Activated naive CD4-positive, alpha-beta T cell treated with Interleukin-2 at 50 U/mL for 16 hours (primary cell): ENCODE data around the gene RGL1.

ENCODE experiments used
- DNase-seq: peaks from one replicate; pipeline ENCODE4 v3.0.0-alpha.2; 2020

RGL1 gene

DNA sequence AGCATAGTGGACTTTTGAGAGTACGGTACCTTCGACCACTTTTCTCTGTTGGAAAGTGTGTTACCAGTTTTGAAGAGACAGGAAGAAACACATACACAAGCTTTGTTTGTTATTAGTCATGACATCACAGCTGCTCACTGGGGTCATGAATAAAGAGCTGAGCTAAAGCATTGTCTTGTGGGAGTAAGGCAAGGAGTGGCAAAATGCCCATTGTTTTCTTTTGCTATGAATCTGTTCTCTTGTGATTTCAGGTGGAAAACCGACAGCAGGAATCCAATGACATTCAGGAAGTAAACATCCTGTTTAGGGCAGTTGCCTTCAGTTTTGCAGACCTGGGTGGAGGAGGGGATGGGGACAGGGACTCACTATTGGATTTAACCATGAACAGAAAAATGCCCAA is 66.2 kb downstream of the RGL1 start:
- DNase-seq, result no peak

DNA sequence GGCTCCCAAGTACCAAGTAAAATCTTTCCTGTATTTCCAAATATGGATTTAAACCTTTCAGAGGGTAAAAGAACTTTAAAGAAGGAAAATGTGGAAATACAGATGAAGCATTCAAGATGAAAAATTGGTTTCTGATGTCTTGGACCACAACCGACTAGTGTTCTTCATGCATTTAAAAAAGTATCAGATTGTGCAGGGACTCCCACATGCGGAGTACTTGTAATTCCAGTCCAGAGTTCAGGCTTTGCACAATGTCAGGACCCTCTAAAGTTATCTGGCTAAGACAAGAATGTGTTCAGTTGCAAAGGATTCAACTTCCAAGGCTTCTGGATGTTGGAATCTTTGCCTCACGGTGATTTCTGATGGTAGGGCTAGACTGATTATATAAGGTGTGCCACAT is 66.7 kb downstream of the RGL1 start:
- DNase-seq, result no peak

GRCh38 chr1:183872403-183872802 is 67.5 kb downstream of the RGL1 start:
- DNase-seq, result no peak

DNA sequence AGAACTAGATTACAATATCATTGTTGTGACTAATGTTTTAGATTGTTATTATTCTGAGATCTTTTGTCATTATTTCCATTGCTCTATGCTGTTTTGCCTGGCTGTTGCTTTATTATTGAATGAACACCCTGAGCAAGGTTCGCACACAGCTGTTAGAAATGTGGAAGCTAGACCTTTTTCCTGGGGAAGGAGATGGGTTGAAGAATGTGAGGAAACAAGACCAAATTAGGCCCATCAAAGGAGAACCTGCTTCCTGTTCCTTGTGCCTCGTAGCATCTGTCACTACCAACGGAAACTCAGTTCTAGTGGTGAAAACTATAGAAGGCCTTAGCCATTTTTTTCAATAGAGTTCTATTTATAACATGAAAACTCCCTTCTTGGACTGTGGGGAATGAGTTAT is 68.7 kb downstream of the RGL1 start:
- DNase-seq, result no peak

DNA sequence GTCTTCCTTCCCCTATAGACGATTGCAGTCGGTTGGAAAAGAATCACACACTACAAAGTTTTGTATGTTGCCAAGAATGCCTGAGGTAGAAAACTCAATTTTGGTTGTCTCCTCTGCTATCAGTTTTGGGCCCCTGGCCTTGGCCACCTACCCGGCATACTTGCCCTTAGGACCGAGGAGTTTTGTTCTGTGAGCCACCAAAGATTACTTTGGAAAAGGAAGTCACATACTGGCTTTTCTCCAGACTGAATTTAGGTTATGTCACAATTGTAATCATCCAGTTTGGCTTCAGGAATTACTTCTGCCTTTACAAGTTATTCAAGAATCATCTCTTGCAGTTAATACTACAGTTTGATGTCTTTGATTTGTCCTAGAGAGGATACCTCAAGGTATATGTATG is 71.4 kb downstream of the RGL1 start:
- no peak for DNase-seq

- DNase-seq, result no peak
Measured at GRCh38 chr1:183877053-183877720, 72.3 kb downstream of the RGL1 start.

- DNase-seq, result no peak
Measured at GRCh38 chr1:183879494-183879893, 74.6 kb downstream of the RGL1 start.

GRCh38 chr1:183879966-183880365 is 75.0 kb downstream of the RGL1 start:
- no peak for DNase-seq

DNA sequence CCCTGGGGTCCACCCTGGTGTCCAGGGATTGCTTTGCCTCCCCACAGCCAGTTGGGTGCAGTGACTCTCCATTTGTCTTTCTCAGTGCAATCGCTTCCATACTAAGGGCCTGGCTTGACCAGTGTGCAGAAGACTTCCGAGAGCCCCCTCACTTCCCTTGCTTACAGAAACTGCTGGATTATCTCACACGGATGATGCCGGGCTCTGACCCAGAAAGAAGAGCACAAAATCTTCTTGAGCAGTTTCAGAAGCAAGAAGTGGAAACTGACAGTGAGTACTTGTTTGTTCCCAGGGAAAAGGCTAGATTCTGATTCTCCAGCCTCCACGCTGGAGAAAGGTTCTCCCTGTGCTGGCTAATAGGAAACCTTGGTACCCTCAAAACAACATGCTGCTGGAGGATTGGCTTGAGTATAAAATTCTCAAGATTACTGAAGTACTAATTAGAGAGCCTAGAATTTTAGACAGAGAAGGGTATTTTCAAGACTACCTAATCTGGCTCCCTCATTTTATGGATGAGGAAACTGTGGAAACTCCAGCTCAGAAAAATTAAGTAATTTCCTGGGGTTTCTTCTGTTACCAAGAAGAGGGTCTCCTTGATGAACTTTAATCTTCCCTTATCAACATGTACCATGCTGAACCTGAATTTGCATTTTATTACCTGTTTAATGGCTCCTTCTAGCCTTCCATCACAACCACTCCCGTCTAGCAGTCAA is 75.8 kb downstream of the RGL1 start:
- DNase-seq, result no peak

GRCh38 chr1:183881387-183882131 is 76.6 kb downstream of the RGL1 start:
- no peak for DNase-seq

DNA sequence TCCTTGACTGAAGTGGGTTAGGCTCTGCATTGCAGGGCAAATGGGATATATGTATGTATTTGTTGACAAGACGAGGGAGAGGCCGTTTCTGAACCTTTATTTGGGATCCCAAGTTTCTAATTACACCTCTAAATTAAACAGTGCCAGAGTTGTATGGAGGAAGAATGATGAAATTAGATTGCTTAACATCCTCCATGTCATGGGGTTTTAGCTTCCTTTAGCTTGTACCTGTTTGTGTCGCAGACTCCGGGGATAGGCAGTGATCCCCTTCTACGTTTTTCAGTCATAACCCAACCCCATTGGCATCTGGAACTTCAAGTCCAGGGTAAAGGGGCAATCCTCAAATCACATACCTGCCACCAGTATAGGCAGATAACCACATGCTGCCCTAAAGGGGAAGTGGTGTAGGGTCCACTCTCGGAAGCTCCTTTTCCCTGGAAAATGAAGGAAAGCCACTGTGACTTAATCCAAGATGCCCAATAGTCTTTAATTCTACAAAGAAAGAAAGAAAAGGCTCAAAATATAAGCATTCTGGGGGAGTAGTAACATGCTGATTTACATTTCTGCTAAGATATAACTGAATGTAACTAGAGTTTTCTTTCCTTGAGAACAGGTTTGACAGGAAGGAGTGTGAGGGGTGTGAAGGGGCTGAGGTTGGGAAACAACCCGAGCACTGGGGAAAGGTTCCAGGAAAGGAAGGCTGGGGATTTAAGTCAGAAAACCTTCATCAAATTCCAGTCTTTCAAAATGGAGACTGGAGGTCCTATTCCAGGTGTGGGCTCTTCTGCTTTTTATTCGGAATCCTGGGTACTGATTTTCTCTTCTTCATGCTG is 77.6 kb downstream of the RGL1 start:
- no peak for DNase-seq

GRCh38 chr1:183883623-183884022 is 78.7 kb downstream of the RGL1 start:
- DNase-seq, result no peak

DNA sequence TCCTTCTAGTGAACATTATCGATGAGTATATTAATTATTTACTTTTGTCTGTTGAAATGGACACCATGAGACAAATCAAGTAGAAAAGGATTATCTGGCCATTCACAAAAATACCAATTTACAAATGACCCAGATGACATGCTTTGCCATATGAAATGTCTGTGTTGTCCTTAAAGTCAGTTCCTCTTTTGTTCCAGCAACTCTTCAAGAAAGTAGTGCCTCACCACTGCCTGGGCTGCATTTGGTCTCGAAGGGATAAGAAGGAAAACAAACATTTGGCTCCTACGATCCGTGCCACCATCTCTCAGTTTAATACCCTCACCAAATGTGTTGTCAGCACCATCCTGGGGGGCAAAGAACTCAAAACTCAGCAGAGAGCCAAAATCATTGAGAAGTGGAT is 79.6 kb downstream of the RGL1 start:
- no peak for DNase-seq

- DNase-seq, result no peak
Measured at GRCh38 chr1:183885142-183885735, 80.3 kb downstream of the RGL1 start.

DNA sequence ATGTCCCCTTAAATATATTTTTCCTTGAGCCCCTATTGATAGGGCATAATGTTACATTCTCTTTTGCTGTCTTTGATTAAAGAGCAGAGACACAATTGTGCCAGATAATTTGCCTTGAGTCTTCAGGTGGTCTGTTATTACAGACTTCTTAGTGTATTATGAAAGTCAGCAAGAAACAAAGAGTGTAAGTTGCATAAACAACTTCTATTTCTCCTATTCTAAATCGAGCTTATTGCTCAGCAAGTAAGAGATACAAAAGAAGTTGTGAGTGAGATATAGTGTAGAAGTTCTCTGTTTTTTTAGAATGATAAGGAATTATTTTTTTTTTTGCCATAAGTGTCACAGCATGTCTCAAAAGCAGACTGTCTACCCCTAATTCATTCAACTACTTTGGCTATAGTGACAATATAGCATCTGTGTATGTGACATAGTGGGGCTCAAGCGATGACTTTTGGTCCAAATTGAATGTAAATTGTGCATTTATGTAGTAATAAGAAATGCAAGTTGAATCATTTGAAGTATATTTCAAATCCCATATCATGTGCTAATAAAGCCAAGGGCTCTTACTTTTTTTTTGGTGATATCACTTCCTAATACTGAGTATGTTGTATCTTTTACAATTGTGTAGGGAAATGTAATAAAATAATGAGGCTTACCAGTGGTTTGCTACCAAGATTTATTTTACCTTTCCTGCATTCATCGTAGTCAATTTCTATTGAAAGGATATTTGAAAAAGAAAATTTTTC is 81.3 kb downstream of the RGL1 start:
- DNase-seq, result no peak

- DNase-seq, result no peak
Measured at GRCh38 chr1:183886853-183887252, 81.9 kb downstream of the RGL1 start.

GRCh38 chr1:183887826-183888819 is 83.2 kb downstream of the RGL1 start:
- no peak for DNase-seq

GRCh38 chr1:183889095-183889494 is 84.2 kb downstream of the RGL1 start:
- no peak for DNase-seq

GRCh38 chr1:183891158-183891856 is 86.4 kb downstream of the RGL1 start:
- DNase-seq, result no peak

GRCh38 chr1:183892351-183892793 is 87.5 kb downstream of the RGL1 start:
- no peak for DNase-seq
